Right atrium auricular region (tissue), 2 donors: Measurements from ENCODE around the gene CLIP2. TPM values are rescaled to one million over a fixed set of nuclear protein-coding genes. Genes with fewer than 3 reads are reported as not detected.

ENCODE experiments used
- DNase-seq: peaks from one replicate; pipeline ENCODE4 v3.0.0-alpha.2; 2019; ENCODE audit warnings: low spot score
- H3K27ac ChIP-seq, 2 donors: fragments of 200-600 bp; sonication (generic); 1 replicate in 1 of 2; 2 replicates in 1 of 2; pipeline ENCODE4 v1.5.1; 2016 to 2019
- H3K27me3 ChIP-seq, 2 donors: fragments of 200-600 bp; sonication (generic); one replicate each; pipeline versions ENCODE4 v1.5.1 to v1.6.0; 2017 to 2019
- H3K36me3 ChIP-seq: fragments of 200-600 bp; sonication (generic); one replicate; pipeline ENCODE4 v1.5.1; 2016
- H3K4me1 ChIP-seq, 2 donors: fragments of 200-600 bp; sonication (generic); one replicate each; pipeline versions ENCODE4 v1.5.1 to v1.6.0; 2017 to 2019
- H3K4me3 ChIP-seq, 2 donors: fragments of 200-600 bp; sonication (generic); 1 replicate in 1 of 2; 2 replicates in 1 of 2; pipeline ENCODE4 v1.5.1; 2017 to 2019; ENCODE audit warnings: mild to moderate bottlenecking in 1 of 2, moderate library complexity in 1 of 2
- H3K9me3 ChIP-seq, 2 donors: fragments of 200-600 bp; sonication (generic); one replicate each; pipeline ENCODE4 v1.5.1; 2019
- CTCF ChIP-seq, 2 donors: fragments of 200-600 bp; sonication (generic); IDR thresholded peaks; one replicate each; pipeline ENCODE4 v1.5.1; 2019; ENCODE audit warnings: antibody characterized with exemption in 2 of 2
- total RNA-seq, 2 donors: library from RNA; depleted of rRNA; stranded (reverse); fragments of >200 nt; gene quantifications; one replicate each; pipeline ENCODE4 v1.1.0, GENCODE V29; 2016

The CLIP2 gene
- total RNA-seq, 2 donors from 2014 or later = 9.5 to 12.1 TPM

- Histone ChIP-seq H3K9me3 (no peaks in the 10 kb centered on the region), H3K36me3 (no peaks in the 10 kb centered on the region), H3K27ac (no peak overlapping the region), H3K4me1 (peaks cover 0 to 28% of the 10 kb centered on the region in 2 donors), H3K27me3 (no peaks in the 10 kb centered on the region), H3K4me3 (no peak overlapping the region)
- DNase-seq = no peak
- no peak for TF ChIP-seq CTCF (IDR thresholded peaks at IDR 0.05)
Measured at GRCh38 chr7:74297516-74298233, 8.5 kb downstream of the CLIP2 start.

GRCh38 chr7:74299401-74299800, 10.2 kb downstream of the CLIP2 start:
- no peak for TF ChIP-seq CTCF (IDR thresholded peaks at IDR 0.05)
- Histone ChIP-seq H3K9me3 (no peaks in the 10 kb centered on the region), H3K36me3 (no peaks in the 10 kb centered on the region), H3K27ac (no peak overlapping the region), H3K4me3 (no peak overlapping the region), H3K27me3 (no peaks in the 10 kb centered on the region), H3K4me1 (peaks cover 0 to 20% of the 10 kb centered on the region in 2 donors)
- DNase-seq = no peak

- H3K36me3 ChIP-seq = no peaks in the 10 kb centered on the region
- no peak for TF ChIP-seq CTCF (IDR thresholded peaks at IDR 0.05)
- H3K4me1 ChIP-seq = peaks cover 0 to 8% of the 10 kb centered on the region in 2 donors
- H3K9me3 ChIP-seq = no peaks in the 10 kb centered on the region
- no peaks in the 10 kb centered on the region for H3K27me3 ChIP-seq
- no peak for DNase-seq
- H3K4me3 ChIP-seq = no peak overlapping the region
- no peak overlapping the region for H3K27ac ChIP-seq
Measured at GRCh38 chr7:74300926-74301325, 11.7 kb downstream of the CLIP2 start.

- Histone ChIP-seq H3K4me1 (peaks cover 0 to 27% of the 10 kb centered on the region in 2 donors), H3K4me3 (no peak overlapping the region), H3K27me3 (no peaks in the 10 kb centered on the region), H3K27ac (no peak overlapping the region), H3K9me3 (no peaks in the 10 kb centered on the region), H3K36me3 (no peaks in the 10 kb centered on the region)
- no peak for TF ChIP-seq CTCF (IDR thresholded peaks at IDR 0.05)
- DNase-seq = no peak
Measured at GRCh38 chr7:74302745-74303221, 13.6 kb downstream of the CLIP2 start.

- Histone ChIP-seq H3K9me3 (no peaks in the 10 kb centered on the region), H3K4me1 (peaks cover 0 to 22% of the 10 kb centered on the region in 2 donors), H3K36me3 (no peaks in the 10 kb centered on the region), H3K27me3 (no peaks in the 10 kb centered on the region), H3K4me3 (no peak overlapping the region), H3K27ac (no peak overlapping the region)
- TF ChIP-seq CTCF (IDR thresholded peaks at IDR 0.05) = no peak
- DNase-seq = no peak
Measured at GRCh38 chr7:74304550-74304949, 15.3 kb downstream of the CLIP2 start.
